ENCODE measurements around the gene DCUN1D5.

DNA sequence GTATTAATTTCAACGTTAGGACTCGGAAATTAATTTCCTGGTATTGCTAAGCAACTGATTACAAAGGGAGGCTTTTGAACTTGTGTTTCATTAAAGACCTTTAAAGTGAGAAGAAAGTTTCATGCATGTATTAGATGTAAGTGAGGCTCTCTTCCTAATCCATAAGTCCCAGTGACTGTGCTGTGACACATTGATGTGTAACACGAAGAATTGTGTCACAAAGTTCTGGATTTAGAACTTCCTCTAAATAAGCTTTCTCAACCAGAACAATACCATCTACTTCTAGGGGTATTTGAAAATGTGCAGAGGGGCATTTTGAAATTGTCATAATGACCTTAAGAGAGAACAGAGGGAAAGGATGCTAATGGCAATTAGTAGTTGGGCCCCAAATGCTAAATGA is 14.4 kb downstream of the DCUN1D5 start:
- TF ChIP-seq, protein P1, sequence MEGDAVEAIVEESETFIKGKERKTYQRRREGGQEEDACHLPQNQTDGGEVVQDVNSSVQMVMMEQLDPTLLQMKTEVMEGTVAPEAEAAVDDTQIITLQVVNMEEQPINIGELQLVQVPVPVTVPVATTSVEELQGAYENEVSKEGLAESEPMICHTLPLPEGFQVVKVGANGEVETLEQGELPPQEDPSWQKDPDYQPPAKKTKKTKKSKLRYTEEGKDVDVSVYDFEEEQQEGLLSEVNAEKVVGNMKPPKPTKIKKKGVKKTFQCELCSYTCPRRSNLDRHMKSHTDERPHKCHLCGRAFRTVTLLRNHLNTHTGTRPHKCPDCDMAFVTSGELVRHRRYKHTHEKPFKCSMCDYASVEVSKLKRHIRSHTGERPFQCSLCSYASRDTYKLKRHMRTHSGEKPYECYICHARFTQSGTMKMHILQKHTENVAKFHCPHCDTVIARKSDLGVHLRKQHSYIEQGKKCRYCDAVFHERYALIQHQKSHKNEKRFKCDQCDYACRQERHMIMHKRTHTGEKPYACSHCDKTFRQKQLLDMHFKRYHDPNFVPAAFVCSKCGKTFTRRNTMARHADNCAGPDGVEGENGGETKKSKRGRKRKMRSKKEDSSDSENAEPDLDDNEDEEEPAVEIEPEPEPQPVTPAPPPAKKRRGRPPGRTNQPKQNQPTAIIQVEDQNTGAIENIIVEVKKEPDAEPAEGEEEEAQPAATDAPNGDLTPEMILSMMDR (IDR thresholded peaks at IDR 0.05) = no peak
- no peak for TF ChIP-seq POLR2A (IDR thresholded peaks at IDR 0.05)

Measured in adrenal gland (tissue), 5 donors.